Ovary (tissue), 9 donors: ENCODE results near the gene BASP1. TPM values are rescaled to one million over a fixed set of nuclear protein-coding genes. Genes with fewer than 3 reads are reported as not detected.

Source experiments
- DNase-seq, 5 donors: peaks; one replicate each; pipeline ENCODE4 v3.0.0-alpha.2; 2019 to 2020
- H3K27ac ChIP-seq, 2 donors: fragments of 200-600 bp; one replicate each; pipeline versions ENCODE4 v1.5.1 to v1.8.0; 2019 to 2022
- H3K27me3 ChIP-seq: fragments of 200-600 bp; one replicate; pipeline ENCODE4 v1.8.0; 2022
- H3K36me3 ChIP-seq: fragments of 200-600 bp; sonication (generic); one replicate; pipeline ENCODE4 v1.5.1; 2019
- H3K4me1 ChIP-seq: one replicate; pipeline ENCODE4 v1.8.1; 2013; ENCODE audit warnings: mild to moderate bottlenecking, moderate library complexity; ENCODE audit not compliant: insufficient read depth
- H3K4me3 ChIP-seq: fragments of 200-600 bp; sonication (generic); one replicate; pipeline ENCODE4 v1.5.1; 2017
- H3K9me3 ChIP-seq, 2 donors: fragments of 200-600 bp in 1 of 2; sonication (generic) in 1 of 2; one replicate each; pipeline versions ENCODE4 v1.5.1 to v1.8.1; 2013 to 2019; ENCODE audit warnings: mild to moderate bottlenecking in 1 of 2, moderate library complexity in 1 of 2
- CTCF ChIP-seq, 3 donors: fragments of 450-650 bp in 2 of 3; fragments of 200-600 bp in 1 of 3; IDR thresholded peaks; one replicate each; pipeline versions ENCODE4 v1.5.1 to v1.8.0; 2016 to 2022; ENCODE audit warnings: antibody characterized with exemption in 3 of 3, mild to moderate bottlenecking in 1 of 3
- EP300 ChIP-seq: sonication (generic); formaldehyde crosslinking; IDR thresholded peaks from one replicate; pipeline ENCODE4 v1.6.1; 2017; ENCODE audit warnings: antibody characterized with exemption
- POLR2A ChIP-seq: fragments of 450-650 bp; IDR thresholded peaks from one replicate; pipeline ENCODE4 v1.6.1; 2017; ENCODE audit warnings: antibody characterized with exemption, mild to moderate bottlenecking, moderate library complexity
- WGBS, 3 donors: extraction: QIAGEN DNeasy Blood & Tissue Kit in 1 of 3; methylation state at CpG; one replicate each; pipeline versions ENCODE4 v1.1.5 to v1.1.7; 2013 to 2017; 5-methylcytosine and 5-hydroxymethylcytosine counted together
- intact Hi-C, 4 donors: fragments of 100-400 bp; cut with DNase I; formaldehyde crosslinking; loops; one replicate each; pipeline versions ENCODE4 v1.11.0 to v1.15.1; 2022 to 2023
- polyA plus RNA-seq, 2 donors: library from polyadenylated mRNA; stranded (reverse); fragments of 200-250 nt in 1 of 2; fragments of 350-450 nt in 1 of 2; fragmentation: Illumina TruSeq in 1 of 2; extraction: RNeasy Lipid Tissue Mini Kit (QIAGEN cat#74804) in 1 of 2; gene quantifications; one replicate each; pipeline ENCODE4 v1.2.3, GENCODE V29; 2013 to 2014
- total RNA-seq, 7 donors: library from RNA; depleted of rRNA in 2 of 7; stranded (reverse); fragments of >200 nt in 2 of 7; fragmentation: NEBNext Ultra II Directional in 3 of 7; extraction: Animal tissue kit (Norgen Biotek cat#: 25700) in 3 of 7; gene quantifications; one replicate each; pipeline versions ENCODE4 v1.1.0 to v1.2.4, GENCODE V29; 2016 to 2023
- donor health status: DM: no; HTN: no; CAD: no; lungs with moderate emphysema.
- donor health status: DM: no; HTN: no; CAD: no.
- donor health status: Bipolar disorder and iron deficiency.
- donor health status: DM: yes; HTN: yes; CAD: no.
- donor health status: DM: no; HTN: no; CAD: no.
- donor health status: DM: yes; HTN: yes; CAD: no.

The BASP1 gene
- total and polyA plus RNA-seq, 9 donors: 18.0 to 59.5 (median 38.7) TPM

GRCh38 chr5:17192191-17192590 is 25.2 kb upstream of the BASP1 start:
- no peak overlapping the region for H3K27ac ChIP-seq
- no peaks in the 10 kb centered on the region for H3K36me3 ChIP-seq
- no peaks in the 10 kb centered on the region for H3K27me3 ChIP-seq
- 14 to 35% (median 24%) methylated on average over 5 of the region's 5 CpGs for WGBS, 3 donors
- intact Hi-C loops: loop anchor here (5.0 kb wide), 3 partner anchors 255 to 405 kb away; partner anchors contain the start of gene MYO10 (in 1 of the 4)
- H3K4me1 ChIP-seq: peaks cover 4% of the 10 kb centered on the region
- no peak overlapping the region for H3K4me3 ChIP-seq
- no peaks in the 10 kb centered on the region for H3K9me3 ChIP-seq
- no peak for DNase-seq
- TF ChIP-seq POLR2A: no peak
- no peak for TF ChIP-seq EP300
- no peak for TF ChIP-seq CTCF (IDR thresholded peaks at IDR 0.05)

GRCh38 chr5:17196024-17196423 is 21.4 kb upstream of the BASP1 start:
- WGBS, 3 donors: 90 to 95% (median 90%) methylated on average over 5 of the region's 5 CpGs
- intact Hi-C loops: no loop called here
- TF ChIP-seq CTCF (IDR thresholded peaks at IDR 0.05) (no peak), POLR2A (no peak), EP300 (no peak)
- Histone ChIP-seq H3K9me3 (no peaks in the 10 kb centered on the region), H3K4me1 (no peaks in the 10 kb centered on the region), H3K27me3 (no peaks in the 10 kb centered on the region), H3K27ac (no peak overlapping the region), H3K4me3 (no peak overlapping the region), H3K36me3 (no peaks in the 10 kb centered on the region)
- DNase-seq: no peak

GRCh38 chr5:17196697-17197096 is 20.7 kb upstream of the BASP1 start:
- DNase-seq: no peak
- Histone ChIP-seq H3K27ac (no peak overlapping the region), H3K36me3 (no peaks in the 10 kb centered on the region), H3K4me1 (no peaks in the 10 kb centered on the region), H3K9me3 (no peaks in the 10 kb centered on the region), H3K4me3 (no peak overlapping the region), H3K27me3 (no peaks in the 10 kb centered on the region)
- intact Hi-C loops: no loop called here
- WGBS, 3 donors: 61 to 65% (median 64%) methylated on average over 5 of the region's 5 CpGs
- TF ChIP-seq POLR2A: no peak
- no peak for TF ChIP-seq CTCF (IDR thresholded peaks at IDR 0.05)
- TF ChIP-seq EP300: no peak

- no peaks in the 10 kb centered on the region for H3K4me1 ChIP-seq
- H3K9me3 ChIP-seq: no peaks in the 10 kb centered on the region
- peak in 2 of 5 donors; percentile 19 to 26 for DNase-seq
- H3K36me3 ChIP-seq: no peaks in the 10 kb centered on the region
- no peak overlapping the region for H3K27ac ChIP-seq
- intact Hi-C loops: loop anchor here in 3 of 4 donors (2.0 to 10.0 kb wide), 4 partner anchors 413 to 719 kb away; no protein-coding TSS in a partner anchor
- 15 to 22% (median 17%) methylated on average over 10 of the region's 10 CpGs for WGBS, 3 donors
- TF ChIP-seq CTCF (IDR thresholded peaks at IDR 0.05): peak; percentile 29 to 56 (median 48)
- TF ChIP-seq EP300: no peak
- TF ChIP-seq POLR2A: no peak
- no peak overlapping the region for H3K4me3 ChIP-seq
- H3K27me3 ChIP-seq: no peaks in the 10 kb centered on the region
These were observed 13.9 kb upstream of the BASP1 start for GRCh38 chr5:17203329-17204132.
